ENCODE results near the gene RALGPS1.

- TF ChIP-seq CTCF (IDR thresholded peaks at IDR 0.05) (no peak), EZH2 (IDR thresholded peaks at IDR 0.05) (no peak)
Observed at GRCh38 chr9:126971261-126971660, 56.7 kb downstream of the RALGPS1 start.
